Transverse colon (tissue), 4 donors: ENCODE measurements around the gene PTPRN2.

ENCODE experiments used
- CTCF ChIP-seq, 5 experiments: fragments of 200-600 bp in 3 of 5; fragments of 450-650 bp in 2 of 5; sonication (generic) in 3 of 5; IDR thresholded peaks; 1 replicate in 2 of 5; 2 replicates in 3 of 5; pipeline ENCODE4 v1.5.1; 2016 to 2017; ENCODE audit warnings: antibody characterized with exemption in 5 of 5, inconsistent platforms in 3 of 5, mild to moderate bottlenecking in 2 of 5, moderate library complexity in 1 of 5
- POLR2AphosphoS5 ChIP-seq, 3 donors: sonication (generic); formaldehyde crosslinking; IDR thresholded peaks; one replicate each; pipeline ENCODE4 v1.6.1; 2016; ENCODE audit warnings: antibody characterized with exemption in 3 of 3

- TF ChIP-seq CTCF (IDR thresholded peaks at IDR 0.05) (no peak), POLR2AphosphoS5 (IDR thresholded peaks at IDR 0.05) (no peak)
Measured at GRCh38 chr7:157612664-157613561, 974.7 kb downstream of the PTPRN2 start.
